ENCODE results near the gene ZNF846. TPM values are rescaled to one million over a fixed set of nuclear protein-coding genes. Genes with fewer than 3 reads are reported as not detected.
"Not testable (repeated sequence)": the region's sequence is repeated elsewhere in the genome, so short reads cannot be mapped to it uniquely, and the experiment has no call there.

The ZNF846 gene
- total and polyA plus RNA-seq, 2 donors (not counting 1 experiment from before 2014, with no cell fraction given): 7.4 to 20.8 TPM

DNA sequence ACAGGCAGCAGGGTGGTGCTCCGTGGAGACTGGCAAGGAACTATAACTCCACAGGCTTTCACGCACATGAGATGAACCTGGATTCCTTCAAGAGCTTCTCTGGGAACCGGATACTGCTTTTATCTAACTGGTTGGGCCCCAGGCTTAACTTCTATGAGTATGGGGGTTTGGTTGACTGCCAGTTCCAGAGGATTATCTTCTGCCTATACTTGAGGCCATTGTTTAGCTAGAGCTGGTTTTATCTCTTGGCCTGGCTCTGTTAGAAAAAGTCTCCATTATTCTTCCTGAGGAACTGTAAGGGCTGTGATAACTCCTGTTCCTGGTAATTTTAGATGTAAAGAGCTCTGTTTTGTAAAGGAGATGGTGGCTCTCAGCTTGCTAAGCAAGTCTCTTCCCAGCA lies 40.9 kb downstream of the ZNF846 start:
- no peak overlapping the region for H3K4me2 ChIP-seq (ENCODE audit: extremely low read depth, insufficient read depth, low read length)
- no peak overlapping the region for H2AFZ ChIP-seq (ENCODE audit: low read length)
- H3K9me3 ChIP-seq (ENCODE audit: control insufficient read depth, insufficient read depth, low read depth, low read length): no peaks in the 10 kb centered on the region
- no peaks in the 10 kb centered on the region for H3K4me1 ChIP-seq (ENCODE audit: control insufficient read depth, extremely low read depth, insufficient read depth, low read length)
- H3K36me3 ChIP-seq (ENCODE audit: control insufficient read depth, insufficient read depth, low read length): no peaks in the 10 kb centered on the region
- no peak for DNase-seq (ENCODE audit: low read depth in 2 of 2)
- H3K27ac ChIP-seq (ENCODE audit: insufficient read depth, low read length): no peak overlapping the region
- TF ChIP-seq, protein P1, sequence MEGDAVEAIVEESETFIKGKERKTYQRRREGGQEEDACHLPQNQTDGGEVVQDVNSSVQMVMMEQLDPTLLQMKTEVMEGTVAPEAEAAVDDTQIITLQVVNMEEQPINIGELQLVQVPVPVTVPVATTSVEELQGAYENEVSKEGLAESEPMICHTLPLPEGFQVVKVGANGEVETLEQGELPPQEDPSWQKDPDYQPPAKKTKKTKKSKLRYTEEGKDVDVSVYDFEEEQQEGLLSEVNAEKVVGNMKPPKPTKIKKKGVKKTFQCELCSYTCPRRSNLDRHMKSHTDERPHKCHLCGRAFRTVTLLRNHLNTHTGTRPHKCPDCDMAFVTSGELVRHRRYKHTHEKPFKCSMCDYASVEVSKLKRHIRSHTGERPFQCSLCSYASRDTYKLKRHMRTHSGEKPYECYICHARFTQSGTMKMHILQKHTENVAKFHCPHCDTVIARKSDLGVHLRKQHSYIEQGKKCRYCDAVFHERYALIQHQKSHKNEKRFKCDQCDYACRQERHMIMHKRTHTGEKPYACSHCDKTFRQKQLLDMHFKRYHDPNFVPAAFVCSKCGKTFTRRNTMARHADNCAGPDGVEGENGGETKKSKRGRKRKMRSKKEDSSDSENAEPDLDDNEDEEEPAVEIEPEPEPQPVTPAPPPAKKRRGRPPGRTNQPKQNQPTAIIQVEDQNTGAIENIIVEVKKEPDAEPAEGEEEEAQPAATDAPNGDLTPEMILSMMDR (conservative IDR thresholded peaks at IDR 0.05 in 1 of 2, IDR thresholded peaks at IDR 0.05 in 1 of 2; ENCODE audit: low read depth in 1 of 2, low read length in 2 of 2): no peak
- no peak for TF ChIP-seq EZH2 (IDR thresholded peaks at IDR 0.05; ENCODE audit: low read length, missing control alignments)
- H3K79me2 ChIP-seq (ENCODE audit: control insufficient read depth, insufficient read depth, low read length): no peaks in the 10 kb centered on the region
- no peaks in the 10 kb centered on the region for H3K27me3 ChIP-seq (ENCODE audit: control insufficient read depth, insufficient read depth, low read length)
- H3K4me3 ChIP-seq (replicated peaks in 1 of 4; ENCODE audit: control extremely low read depth in 1 of 4, insufficient read depth in 1 of 4, low read depth in 3 of 4, low read length in 4 of 4): no peak overlapping the region
- H3K9ac ChIP-seq (ENCODE audit: insufficient read depth, low read length): no peak overlapping the region
- no peaks in the 10 kb centered on the region for H4K20me1 ChIP-seq (ENCODE audit: control insufficient read depth, extremely low read depth, insufficient read depth, low read length)

DNA sequence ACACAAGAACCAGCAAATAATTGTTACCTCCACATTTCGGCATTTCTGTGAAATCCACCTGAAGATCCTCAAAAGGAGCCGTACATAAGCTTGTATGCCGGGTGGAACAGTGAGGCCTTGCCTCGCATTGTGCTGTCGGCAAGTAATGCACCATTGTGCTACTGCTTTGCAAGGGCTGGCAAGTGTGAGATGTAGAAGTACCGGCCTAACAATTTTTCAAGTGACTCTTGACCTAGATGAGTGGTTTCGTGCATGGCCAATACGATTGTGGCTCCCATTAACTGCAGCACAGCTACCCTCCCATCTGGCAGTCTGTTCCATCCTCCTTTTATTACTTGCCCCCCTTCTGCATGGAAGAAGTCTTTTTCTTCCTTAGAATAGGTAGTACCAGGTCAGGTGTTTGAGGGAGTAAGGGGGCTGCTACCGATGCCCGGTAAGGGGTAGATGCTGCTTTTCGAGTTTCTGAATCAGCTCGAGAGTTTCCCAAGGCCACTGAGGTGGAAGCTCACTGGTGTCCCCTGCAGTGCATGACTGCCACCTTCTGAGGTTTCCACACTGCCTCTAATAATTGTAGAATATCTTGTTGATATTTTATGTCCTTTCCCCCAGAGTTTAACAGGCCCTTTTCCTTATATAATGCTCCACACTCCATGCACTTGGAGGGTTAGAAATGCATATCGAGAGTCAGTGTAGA lies 42.9 kb downstream of the ZNF846 start:
- not testable (repeated sequence) for H3K4me2 ChIP-seq (ENCODE audit: extremely low read depth, insufficient read depth, low read length); H2AFZ ChIP-seq (ENCODE audit: low read length); H3K9me3 ChIP-seq (ENCODE audit: control insufficient read depth, insufficient read depth, low read depth, low read length); H3K9ac ChIP-seq (ENCODE audit: insufficient read depth, low read length); H3K4me1 ChIP-seq (ENCODE audit: control insufficient read depth, extremely low read depth, insufficient read depth, low read length); DNase-seq (ENCODE audit: low read depth in 2 of 2); H3K27me3 ChIP-seq (ENCODE audit: control insufficient read depth, insufficient read depth, low read length); H3K27ac ChIP-seq (ENCODE audit: insufficient read depth, low read length); H4K20me1 ChIP-seq (ENCODE audit: control insufficient read depth, extremely low read depth, insufficient read depth, low read length); H3K4me3 ChIP-seq (replicated peaks in 1 of 4; ENCODE audit: control extremely low read depth in 1 of 4, insufficient read depth in 1 of 4, low read depth in 3 of 4, low read length in 4 of 4); H3K36me3 ChIP-seq (ENCODE audit: control insufficient read depth, insufficient read depth, low read length); H3K79me2 ChIP-seq (ENCODE audit: control insufficient read depth, insufficient read depth, low read length)

DNA sequence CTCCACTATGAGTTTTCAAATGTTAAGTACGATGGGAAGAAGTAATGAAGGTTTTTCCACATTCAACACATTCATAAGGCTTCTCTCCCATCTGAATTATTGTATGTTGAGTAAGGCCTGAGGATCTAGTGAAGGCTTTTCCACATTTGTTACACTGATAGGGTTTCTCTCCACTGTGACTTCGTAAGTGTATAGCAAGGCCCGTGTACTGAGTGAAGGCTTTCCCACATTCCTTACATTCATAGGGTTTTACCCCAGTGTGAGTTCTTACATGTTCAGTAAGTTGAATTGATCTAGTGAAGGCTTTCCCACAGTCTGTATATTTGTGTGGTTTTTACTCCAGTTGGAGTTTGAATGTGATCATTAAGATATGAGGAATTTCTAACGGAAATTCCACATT lies 44.4 kb downstream of the ZNF846 start:
- H2AFZ ChIP-seq (ENCODE audit: low read length): no peak overlapping the region
- no peak for DNase-seq (ENCODE audit: low read depth in 2 of 2)
- no peaks in the 10 kb centered on the region for H3K9me3 ChIP-seq (ENCODE audit: control insufficient read depth, insufficient read depth, low read depth, low read length)

More for the DNA sequence above, 44.4 kb downstream of the ZNF846 start:
- Histone ChIP-seq H3K4me1 (ENCODE audit: control insufficient read depth, extremely low read depth, insufficient read depth, low read length) (no peaks in the 10 kb centered on the region), H3K79me2 (ENCODE audit: control insufficient read depth, insufficient read depth, low read length) (no peaks in the 10 kb centered on the region), H3K27me3 (ENCODE audit: control insufficient read depth, insufficient read depth, low read length) (no peaks in the 10 kb centered on the region), H3K4me3 (replicated peaks in 1 of 4; ENCODE audit: control extremely low read depth in 1 of 4, insufficient read depth in 1 of 4, low read depth in 3 of 4, low read length in 4 of 4) (no peak overlapping the region), H3K4me2 (ENCODE audit: extremely low read depth, insufficient read depth, low read length) (no peak overlapping the region), H3K9ac (ENCODE audit: insufficient read depth, low read length) (no peak overlapping the region), H3K27ac (ENCODE audit: insufficient read depth, low read length) (no peak overlapping the region), H3K36me3 (ENCODE audit: control insufficient read depth, insufficient read depth, low read length) (no peaks in the 10 kb centered on the region), H4K20me1 (ENCODE audit: control insufficient read depth, extremely low read depth, insufficient read depth, low read length) (no peaks in the 10 kb centered on the region)
- no peak for TF ChIP-seq EZH2 (IDR thresholded peaks at IDR 0.05; ENCODE audit: low read length, missing control alignments)
- TF ChIP-seq, protein P1 (conservative IDR thresholded peaks at IDR 0.05 in 1 of 2, IDR thresholded peaks at IDR 0.05 in 1 of 2; ENCODE audit: low read depth in 1 of 2, low read length in 2 of 2): no peak

All from fibroblast of lung (primary cell).